MM.1S (cell line): ENCODE measurements around the gene CHSY3.

Experiments
- DNase-seq: peaks from one replicate; pipeline ENCODE4 v3.0.0-alpha.2; 2015
- H2AFZ ChIP-seq: fragments of 300-600 bp; sonication (generic); 2 replicates; pipeline ENCODE4 v1.6.0; 2016; ENCODE audit warnings: antibody characterized with exemption, low read length
- H3F3A ChIP-seq: fragments of 300-600 bp; sonication (generic); 2 replicates; pipeline ENCODE4 v1.6.1; 2016; ENCODE audit warnings: mild to moderate bottlenecking, antibody characterized with exemption, low read length, moderate library complexity, mixed read lengths; ENCODE audit not compliant: insufficient read depth
- H3K27ac ChIP-seq: fragments of 300-600 bp; sonication (generic); 2 replicates; pipeline ENCODE4 v1.5.1; 2016; ENCODE audit warnings: mild to moderate bottlenecking, low read length
- H3K27me3 ChIP-seq: fragments of 300-600 bp; sonication (generic); replicated peaks from 2 replicates; pipeline ENCODE4 v1.6.0; 2016; ENCODE audit warnings: low read length; ENCODE audit not compliant: insufficient read depth
- H3K36me3 ChIP-seq: fragments of 300-600 bp; sonication (generic); replicated peaks from 2 replicates; pipeline ENCODE4 v1.6.1; 2016; ENCODE audit warnings: mild to moderate bottlenecking, low read length, mixed read lengths; ENCODE audit not compliant: insufficient read depth
- H3K4me1 ChIP-seq: fragments of 300-600 bp; sonication (generic); 2 replicates; pipeline ENCODE4 v1.6.1; 2016; ENCODE audit warnings: low read length, mixed read lengths
- H3K4me2 ChIP-seq: fragments of 300-600 bp; sonication (generic); 2 replicates; pipeline ENCODE4 v1.6.0; 2016; ENCODE audit warnings: low read depth, low read length
- H3K4me3 ChIP-seq: fragments of 300-600 bp; sonication (generic); 2 replicates; pipeline ENCODE4 v1.5.1; 2016; ENCODE audit warnings: low read length, mixed read lengths
- H3K79me2 ChIP-seq: fragments of 300-600 bp; sonication (generic); 2 replicates; pipeline ENCODE4 v1.6.1; 2016; ENCODE audit warnings: mixed run types, low read length, mixed read lengths
- H3K9ac ChIP-seq: fragments of 300-600 bp; sonication (generic); 2 replicates; pipeline ENCODE4 v1.6.1; 2016; ENCODE audit warnings: low read length, mixed read lengths
- H3K9me2 ChIP-seq: fragments of 300-600 bp; sonication (generic); replicated peaks from 2 replicates; pipeline ENCODE4 v1.6.1; 2016; ENCODE audit warnings: mild to moderate bottlenecking, low read length, mixed read lengths; ENCODE audit not compliant: insufficient read depth
- H3K9me3 ChIP-seq: fragments of 300-600 bp; sonication (generic); replicated peaks from 2 replicates; pipeline ENCODE4 v1.6.1; 2016; ENCODE audit warnings: mild to moderate bottlenecking, low read length, mixed read lengths; ENCODE audit not compliant: insufficient read depth
- H4K20me1 ChIP-seq: fragments of 300-600 bp; sonication (generic); 2 replicates; pipeline ENCODE4 v1.6.1; 2016; ENCODE audit warnings: mild to moderate bottlenecking, low read length, moderate library complexity, mixed read lengths; ENCODE audit not compliant: insufficient read depth
- CTCF ChIP-seq: fragments of 300-600 bp; sonication (generic); IDR thresholded peaks from 2 replicates; pipeline ENCODE4 v1.5.1; 2016; ENCODE audit warnings: antibody characterized with exemption, low read length, mixed read lengths
- EZH2 ChIP-seq: fragments of 300-600 bp; sonication (generic); optimal IDR thresholded peaks from 2 replicates; pipeline ENCODE3; 2017; ENCODE audit warnings: low read depth, mild to moderate bottlenecking, antibody characterized with exemption, low read length, mixed read lengths
- EZH2phosphoT487 ChIP-seq: fragments of 300-600 bp; sonication (generic); IDR thresholded peaks from 2 replicates; pipeline ENCODE4 v1.6.1; 2018; ENCODE audit warnings: antibody characterized with exemption, low read length

Gene CHSY3

GRCh38 chr5:130171699-130172098, 267.4 kb downstream of the CHSY3 start:
- TF ChIP-seq EZH2phosphoT487 (no peak), CTCF (no peak), EZH2 (no peak)
- no peak for DNase-seq
- H3K9me3 ChIP-seq: no peaks in the 10 kb centered on the region; the same call in 1 of the 2 replicates
- H4K20me1 ChIP-seq: no peaks in the 10 kb centered on the region
- H3K79me2 ChIP-seq: no peaks in the 10 kb centered on the region
- no peaks in the 10 kb centered on the region for H3K36me3 ChIP-seq
- H2AFZ ChIP-seq: no peak overlapping the region
- no peak overlapping the region for H3K27ac ChIP-seq
- H3K27me3 ChIP-seq: no peaks in the 10 kb centered on the region
- H3K9me2 ChIP-seq: no peaks in the 10 kb centered on the region
- H3K4me2 ChIP-seq: no peak overlapping the region
- no peaks in the 10 kb centered on the region for H3F3A ChIP-seq
- H3K4me3 ChIP-seq: no peak overlapping the region
- H3K4me1 ChIP-seq: no peaks in the 10 kb centered on the region
- no peak overlapping the region for H3K9ac ChIP-seq

- no peaks in the 10 kb centered on the region for H3K27me3 ChIP-seq
- H3F3A ChIP-seq: peaks cover 3% of the 10 kb centered on the region; the same call in 1 of the 2 replicates
- peak; percentile 50 for DNase-seq
- H3K36me3 ChIP-seq: no peaks in the 10 kb centered on the region
- peaks cover 4% of the 10 kb centered on the region; the same call in 1 of the 2 replicates for H3K4me1 ChIP-seq
- no peak overlapping the region for H3K27ac ChIP-seq
- no peaks in the 10 kb centered on the region for H3K9me3 ChIP-seq
- no peak overlapping the region for H3K4me3 ChIP-seq
- no peak overlapping the region for H2AFZ ChIP-seq
- no peak for TF ChIP-seq EZH2phosphoT487
- no peak for TF ChIP-seq EZH2
- no peak for TF ChIP-seq CTCF
- no peak overlapping the region for H3K9ac ChIP-seq
- H3K4me2 ChIP-seq: no peak overlapping the region
- H4K20me1 ChIP-seq: no peaks in the 10 kb centered on the region
- no peaks in the 10 kb centered on the region for H3K9me2 ChIP-seq
- H3K79me2 ChIP-seq: no peaks in the 10 kb centered on the region
Observed at GRCh38 chr5:130183115-130183514, 278.9 kb downstream of the CHSY3 start.

- Histone ChIP-seq H3F3A (no peaks in the 10 kb centered on the region), H4K20me1 (no peaks in the 10 kb centered on the region), H3K4me1 (no peaks in the 10 kb centered on the region), H3K79me2 (no peaks in the 10 kb centered on the region), H3K4me3 (no peak overlapping the region), H3K9me2 (no peaks in the 10 kb centered on the region), H3K27ac (no peak overlapping the region), H3K9me3 (no peaks in the 10 kb centered on the region), H3K27me3 (no peaks in the 10 kb centered on the region), H3K36me3 (no peaks in the 10 kb centered on the region), H3K4me2 (no peak overlapping the region), H3K9ac (no peak overlapping the region), H2AFZ (no peak overlapping the region)
- DNase-seq: no peak
- no peak for TF ChIP-seq EZH2
- no peak for TF ChIP-seq CTCF
- TF ChIP-seq EZH2phosphoT487: no peak
Observed at GRCh38 chr5:130189961-130190360, 285.7 kb downstream of the CHSY3 start.
